Muscle of back (tissue), 11 donors: Measurements from ENCODE around the gene NUMB. TPM values are rescaled to one million over a fixed set of nuclear protein-coding genes. Genes with fewer than 3 reads are reported as not detected.

Experiments used
- DNase-seq, 3 donors: peaks; one replicate each; pipeline versions ENCODE4 v3.0.0 to v3.0.0-alpha.2; 2013
- polyA plus RNA-seq, 10 donors: library from polyadenylated mRNA; unstranded; fragments of 120-200 nt; gene quantifications; one replicate each; pipeline ENCODE4 v1.2.1, GENCODE V29; 2013; ENCODE audit not compliant: insufficient read length in 10 of 10

Gene NUMB
- polyA plus RNA-seq, 10 donors, result 24.0 to 44.3 (median 34.8) TPM

DNA sequence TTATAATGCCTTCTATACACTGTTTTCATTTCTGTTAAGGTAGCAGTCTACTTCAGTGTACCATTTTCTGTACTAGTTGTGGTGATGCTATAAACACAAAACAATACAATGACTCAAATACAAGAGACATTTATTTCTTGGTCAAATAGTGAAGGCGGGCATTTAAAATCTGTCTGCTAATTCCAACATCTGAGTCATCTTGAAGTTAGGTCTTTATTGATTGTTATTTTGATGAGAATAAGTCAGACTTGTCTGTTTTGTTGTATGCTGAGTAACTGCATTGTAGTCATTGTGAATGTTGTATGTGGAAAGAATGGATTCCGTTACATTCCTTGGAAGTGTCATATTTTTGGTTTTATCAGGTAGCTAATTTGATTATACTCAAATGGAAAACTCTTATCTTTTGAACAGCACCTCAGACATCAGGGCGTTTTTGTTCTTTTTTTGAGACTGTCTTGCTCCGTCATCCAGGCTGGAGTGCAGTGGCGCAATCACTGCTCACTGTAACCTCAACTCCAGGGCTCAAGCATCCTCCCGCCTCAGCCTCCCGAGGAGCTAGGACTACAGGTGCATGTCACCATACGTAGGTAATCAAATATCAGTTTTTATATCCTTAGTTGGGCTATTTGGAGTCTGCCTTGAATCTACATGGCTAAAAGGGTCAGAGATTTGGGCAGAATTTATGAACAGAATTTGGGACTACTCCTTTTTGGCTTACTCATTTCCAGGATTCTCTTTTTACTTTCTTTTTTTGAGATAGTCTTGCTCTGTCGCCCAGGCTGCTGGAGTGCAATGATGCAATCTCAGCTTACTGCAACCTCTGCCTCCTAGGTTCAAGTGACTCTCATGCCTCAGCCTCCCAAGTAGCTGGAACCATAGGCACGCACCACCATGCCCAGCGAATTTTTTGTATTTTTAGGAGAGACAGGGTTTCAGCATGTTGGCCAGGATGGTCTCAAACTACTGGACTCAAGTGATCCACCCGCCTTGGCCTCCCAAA, 164.3 kb downstream of the NUMB start:
- DNase-seq, result no peak

DNA sequence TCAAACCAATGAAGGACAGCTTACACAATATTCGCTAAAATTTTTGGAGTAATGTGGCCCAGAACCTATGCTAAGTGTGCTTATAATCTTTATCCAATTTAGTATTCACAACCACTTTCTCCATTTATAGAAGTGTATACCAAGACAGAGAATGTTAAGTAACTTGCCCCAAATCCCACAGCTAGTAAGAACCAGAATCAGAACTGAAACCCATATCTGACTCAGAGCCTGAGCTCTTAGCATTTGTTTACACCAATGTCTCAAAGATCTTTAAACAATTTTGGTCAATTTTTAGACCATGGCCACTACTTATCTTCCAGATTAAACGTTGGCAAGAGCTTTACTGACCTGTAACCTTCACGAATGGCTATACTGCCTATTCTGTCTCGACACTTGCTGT, 168.1 kb downstream of the NUMB start:
- DNase-seq, result no peak

DNA sequence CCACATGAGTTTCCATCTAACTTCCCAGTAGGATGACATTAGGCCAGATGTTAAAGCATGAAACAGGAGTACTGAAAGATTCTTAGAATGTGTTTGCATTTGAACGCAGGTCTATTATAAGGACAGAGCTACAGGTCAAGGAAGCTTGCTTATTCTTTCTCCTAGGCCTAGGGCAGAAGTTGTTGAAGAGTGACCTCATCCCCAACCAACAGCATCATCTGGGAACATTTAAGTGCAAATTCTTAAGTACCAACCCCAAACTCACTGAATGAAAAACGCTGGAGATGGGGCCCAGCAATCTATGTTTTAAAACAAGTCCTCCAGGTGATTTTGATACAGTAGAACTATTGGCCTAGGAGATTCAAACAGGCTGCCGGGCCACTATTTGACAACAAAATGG, 168.6 kb downstream of the NUMB start:
- no peak for DNase-seq

DNA sequence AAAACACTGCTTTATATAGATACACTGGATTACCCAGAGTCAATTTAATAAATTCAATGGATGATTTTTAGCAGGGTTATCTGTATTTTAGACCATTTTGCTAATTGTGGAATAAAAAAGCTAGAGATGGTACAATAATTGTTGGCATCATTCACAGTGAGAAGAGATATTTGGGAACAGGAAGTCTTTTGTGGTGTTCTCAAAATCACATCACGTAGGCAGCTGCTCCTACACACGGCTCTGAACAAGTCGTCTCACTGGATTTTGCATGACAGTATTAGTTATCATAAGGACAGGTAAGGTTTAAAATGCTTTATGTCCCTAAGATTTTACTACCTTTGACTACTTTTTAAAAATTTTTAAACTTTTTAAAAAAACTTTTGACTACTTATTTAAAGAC, 169.0 kb downstream of the NUMB start:
- DNase-seq, result no peak

DNA sequence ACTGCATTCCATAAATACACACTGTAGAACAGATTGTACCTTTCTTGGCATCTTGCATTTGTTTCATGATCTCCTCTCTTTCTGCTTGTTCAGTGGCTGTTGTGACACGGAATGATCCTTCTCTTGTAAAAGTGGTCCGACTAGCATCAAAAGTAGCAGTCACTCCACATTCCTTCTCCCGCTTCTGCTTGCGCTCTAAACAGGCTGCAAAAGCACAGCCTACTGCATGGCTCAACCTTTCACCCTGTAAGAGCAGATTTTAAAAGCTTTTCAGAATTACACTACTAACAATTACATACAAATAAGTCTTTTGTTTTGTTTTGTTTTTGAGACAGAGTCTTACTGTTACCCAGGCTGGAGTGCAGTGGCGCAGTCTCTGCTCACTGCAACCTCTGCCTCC, 171.3 kb downstream of the NUMB start:
- no peak for DNase-seq

DNA sequence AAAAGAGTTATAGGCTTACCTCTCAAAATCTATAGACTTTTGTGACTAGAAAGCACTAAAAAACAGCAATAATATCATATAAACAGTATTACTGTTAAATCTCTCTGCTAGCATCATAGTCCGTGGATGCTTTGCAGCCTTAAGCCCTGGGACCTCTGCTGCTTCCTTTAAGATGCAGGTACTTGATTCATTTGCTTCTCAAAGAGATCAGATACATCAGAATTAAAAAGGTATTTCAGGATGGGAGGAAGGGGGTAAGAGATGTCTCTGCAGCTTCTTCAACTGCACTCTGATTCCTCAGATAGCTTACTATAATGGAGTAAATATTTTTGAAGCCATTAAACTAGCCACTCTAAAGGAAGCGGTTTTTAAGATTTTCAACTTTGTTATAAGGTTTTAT, 171.7 kb downstream of the NUMB start:
- DNase-seq, result no peak

DNA sequence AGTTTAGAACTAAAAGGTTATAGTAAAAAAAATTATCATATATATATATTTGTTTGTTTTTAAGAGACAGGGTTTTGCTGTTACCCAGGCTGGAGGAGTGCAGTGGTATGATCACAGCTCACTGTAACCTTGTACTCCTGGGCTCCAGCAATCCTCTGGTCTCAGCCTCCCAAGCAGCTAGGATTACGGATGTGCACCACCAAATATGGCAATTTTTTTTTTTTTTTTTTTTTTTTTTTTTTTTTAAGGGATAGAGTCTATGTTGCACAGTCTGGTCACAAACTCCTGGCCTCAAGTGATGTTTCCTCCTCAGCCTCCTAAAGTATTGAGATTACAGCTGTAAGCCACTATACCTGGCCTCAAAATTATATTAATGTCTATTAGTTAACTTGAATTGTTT, 172.4 kb downstream of the NUMB start:
- DNase-seq, result no peak

DNA sequence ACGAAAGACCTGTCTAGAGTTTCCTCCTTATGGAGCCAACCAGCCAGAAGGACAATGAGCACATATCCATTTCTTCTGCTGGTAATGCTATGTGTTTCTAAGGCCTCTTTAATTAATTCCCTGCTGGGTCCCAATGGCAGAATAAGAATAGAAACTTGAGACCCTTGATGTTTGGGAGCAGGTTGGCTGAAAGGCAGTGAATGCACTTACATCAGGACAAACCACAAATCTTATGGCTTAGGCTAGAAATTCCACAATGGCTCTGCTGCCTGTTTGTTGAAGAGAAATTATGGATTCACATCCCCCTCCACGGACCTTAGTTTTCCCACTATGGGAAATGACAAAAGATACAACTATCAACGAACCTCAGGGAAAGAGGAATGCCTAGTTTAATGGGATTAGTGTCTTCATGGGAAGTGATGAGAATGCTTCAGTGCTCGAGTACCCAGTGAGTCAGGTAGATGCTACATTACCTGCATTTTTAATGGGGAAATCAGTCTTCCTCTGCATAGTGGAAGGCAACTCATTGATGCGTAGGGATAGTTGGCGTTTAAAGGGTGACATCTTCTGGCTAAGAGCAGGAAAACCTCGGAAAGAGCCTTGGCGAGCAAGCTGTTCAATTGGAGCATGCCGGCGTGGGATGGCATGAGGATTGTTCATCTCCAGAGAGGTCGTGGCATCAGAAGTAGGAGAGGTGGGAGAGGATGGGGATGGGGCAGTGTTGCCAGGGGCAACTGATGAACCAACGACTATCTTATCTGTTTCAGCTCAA, 174.6 kb downstream of the NUMB start:
- peak; percentile 11 to 36 (median 21) for DNase-seq

DNA sequence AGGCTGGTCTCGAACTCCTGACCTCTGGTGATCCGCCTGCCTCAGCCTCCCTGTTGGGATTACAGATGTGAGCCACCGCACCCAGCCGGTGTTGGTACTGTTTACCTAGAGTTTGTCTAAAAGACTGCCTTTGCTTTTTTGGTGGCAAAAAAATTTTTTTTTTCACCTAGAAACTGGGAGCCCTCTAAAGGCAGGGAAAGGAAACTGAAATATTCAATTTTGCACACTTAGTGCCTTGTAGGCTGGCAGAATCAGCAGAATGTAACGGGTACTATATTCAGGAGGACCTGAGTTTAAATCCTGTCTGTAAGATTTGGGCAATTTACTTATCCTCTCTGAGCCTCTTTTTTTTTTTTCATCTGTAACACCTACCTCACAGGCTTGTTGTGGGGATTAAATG, 177.4 kb downstream of the NUMB start:
- no peak for DNase-seq

DNA sequence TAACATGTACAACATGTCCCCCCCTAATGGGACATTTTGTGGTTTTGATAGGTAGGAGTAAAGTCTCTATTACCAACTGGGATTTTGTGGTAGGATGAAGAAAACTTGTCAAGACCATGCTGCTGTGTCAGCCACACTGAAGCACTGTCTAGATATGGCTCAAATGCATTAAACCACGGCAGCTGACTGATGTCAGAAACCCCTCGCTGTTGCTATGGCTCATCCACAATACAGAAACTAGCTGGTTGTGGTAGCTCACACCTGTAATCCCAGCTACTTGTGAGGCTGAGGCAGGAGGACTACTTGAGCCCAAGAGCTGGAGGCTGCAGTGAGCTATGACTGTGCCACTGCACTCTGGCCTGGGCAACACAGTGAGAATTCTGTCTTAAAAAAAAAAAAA, 181.0 kb downstream of the NUMB start:
- DNase-seq, result no peak

DNA sequence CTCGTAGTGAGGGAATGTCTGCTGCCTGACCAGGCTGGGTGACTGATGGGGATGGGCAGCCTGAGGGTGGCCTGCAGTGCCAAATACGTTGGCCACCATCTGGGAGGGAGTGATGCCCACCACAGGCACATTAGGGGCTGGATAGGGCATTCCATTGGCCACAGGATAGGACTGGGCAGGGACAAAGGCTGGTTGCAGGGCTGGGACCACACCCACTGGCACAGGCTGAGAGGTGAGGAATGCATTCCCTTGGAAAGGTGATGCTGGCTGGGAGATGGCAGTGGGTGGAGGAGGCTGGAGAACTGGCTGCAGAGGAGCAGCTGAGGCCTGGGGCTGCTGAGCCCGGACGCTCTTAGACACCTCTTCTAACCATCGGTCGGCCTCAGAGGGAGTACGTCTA, 181.5 kb downstream of the NUMB start:
- DNase-seq, result no peak

DNA sequence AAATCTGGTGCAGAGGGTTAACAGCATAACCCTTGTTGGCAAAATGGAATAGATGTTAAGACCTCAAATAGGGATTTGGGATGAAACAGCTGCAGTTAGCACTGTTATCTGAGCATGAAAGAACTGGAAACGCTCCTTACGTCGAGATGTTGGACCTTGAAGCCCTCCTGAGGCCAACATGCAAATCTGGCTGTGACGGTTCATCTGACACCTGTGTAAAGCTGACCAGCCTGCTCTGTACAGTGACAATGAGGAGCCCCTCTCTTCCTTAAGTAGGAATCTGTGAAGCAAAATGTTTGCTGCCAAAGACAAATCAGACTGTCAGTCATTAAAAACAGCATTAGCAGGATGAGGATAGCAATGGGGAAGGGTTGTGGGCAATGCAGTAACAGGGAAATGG, 184.5 kb downstream of the NUMB start:
- no peak for DNase-seq

DNA sequence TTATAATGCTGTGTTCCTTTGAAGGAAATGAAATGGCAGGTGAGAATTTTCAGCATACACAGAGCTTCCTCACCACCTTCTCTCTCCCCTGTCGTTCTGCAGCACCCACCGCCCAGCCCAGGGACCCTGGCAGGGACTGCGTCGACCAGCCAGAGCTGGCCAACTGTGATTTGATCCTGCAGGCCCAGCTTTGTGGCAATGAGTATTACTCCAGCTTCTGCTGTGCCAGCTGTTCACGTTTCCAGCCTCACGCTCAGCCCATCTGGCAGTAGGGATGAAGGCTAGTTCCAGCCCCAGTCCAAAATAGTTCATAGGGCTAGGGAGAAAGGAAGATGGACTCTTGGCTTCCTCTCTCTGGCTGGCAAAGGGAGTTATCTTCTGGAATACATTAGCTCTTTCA, 186.0 kb downstream of the NUMB start:
- peak; percentile 3 to 39 (median 14) for DNase-seq

DNA sequence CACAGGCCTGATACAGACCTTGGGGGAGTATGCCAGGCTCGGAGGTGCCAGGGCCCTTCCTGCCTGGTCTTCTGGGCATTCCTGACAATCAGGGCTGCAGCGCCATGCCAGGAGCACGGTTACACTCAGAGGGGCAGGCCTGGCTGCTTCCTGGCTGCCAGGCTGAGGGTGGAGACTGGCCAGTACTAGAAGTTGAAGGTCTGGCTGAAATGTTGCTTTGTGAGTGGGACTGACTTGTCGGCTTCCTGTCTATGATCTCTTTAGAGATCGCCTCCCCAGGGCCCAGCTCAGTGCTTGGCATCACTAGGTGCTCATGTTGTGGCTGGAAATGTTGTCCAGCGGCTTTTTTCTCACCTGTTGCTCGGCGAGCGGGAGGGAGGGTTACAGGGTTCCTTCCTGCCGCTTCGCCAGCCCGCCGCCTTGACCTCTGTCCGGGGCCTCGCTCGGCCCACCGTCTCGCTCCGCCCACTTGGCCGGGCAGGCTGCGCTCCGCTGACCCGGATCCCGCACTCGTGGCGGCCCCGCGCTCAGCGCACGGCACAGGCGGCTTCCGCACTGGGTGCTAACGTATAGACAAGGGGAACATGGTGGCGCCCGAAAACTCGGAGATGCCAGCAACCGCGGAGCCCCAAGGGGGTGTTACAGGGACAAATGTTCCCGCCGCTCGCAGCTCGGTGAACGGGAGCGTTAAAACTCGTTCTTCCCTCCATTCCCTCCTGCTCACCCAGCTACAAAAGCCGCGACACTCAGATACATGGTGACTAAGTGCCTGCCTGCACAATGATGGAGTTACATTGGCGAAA, 188.4 kb downstream of the NUMB start:
- DNase-seq, result peak in 2 of 3 donors; percentile 40 to 74

DNA sequence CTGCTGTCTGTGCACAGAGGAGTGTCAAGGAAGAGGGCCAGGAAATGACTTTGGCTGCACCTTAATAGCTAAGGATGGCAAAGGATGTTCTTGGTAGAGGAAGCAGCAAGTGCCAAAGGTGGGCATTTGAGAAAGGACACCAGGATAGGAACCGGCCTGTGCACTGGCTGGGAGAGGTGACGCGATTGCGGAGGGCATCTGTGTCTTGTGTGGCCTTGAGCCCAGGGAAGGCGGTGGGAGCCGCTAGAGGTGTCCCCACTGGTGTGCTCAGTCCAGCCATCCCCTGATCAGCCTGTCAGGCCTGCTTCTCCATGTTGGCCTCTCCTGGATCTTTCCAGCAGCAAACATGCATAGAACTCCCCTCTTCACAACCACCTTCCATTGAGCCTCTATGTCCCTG, 190.9 kb downstream of the NUMB start:
- DNase-seq, result no peak

DNA sequence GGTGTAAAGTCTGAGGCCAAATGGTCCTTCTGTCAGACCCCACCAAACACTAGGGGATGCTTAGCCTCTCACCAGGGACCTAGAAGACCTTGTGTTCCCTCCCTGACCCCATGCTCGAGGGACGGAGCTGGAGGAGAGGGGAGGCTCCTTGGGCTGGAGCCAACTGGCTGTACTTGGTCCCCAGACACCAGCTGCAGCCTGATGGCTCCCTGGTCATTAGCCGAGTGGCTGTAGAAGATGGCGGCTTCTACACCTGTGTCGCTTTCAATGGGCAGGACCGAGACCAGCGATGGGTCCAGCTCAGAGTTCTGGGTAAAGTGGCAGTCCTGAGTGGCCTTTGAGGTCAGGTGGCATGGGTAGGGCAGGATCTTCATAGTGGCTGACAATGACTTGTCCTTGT, 192.0 kb downstream of the NUMB start:
- no peak for DNase-seq

DNA sequence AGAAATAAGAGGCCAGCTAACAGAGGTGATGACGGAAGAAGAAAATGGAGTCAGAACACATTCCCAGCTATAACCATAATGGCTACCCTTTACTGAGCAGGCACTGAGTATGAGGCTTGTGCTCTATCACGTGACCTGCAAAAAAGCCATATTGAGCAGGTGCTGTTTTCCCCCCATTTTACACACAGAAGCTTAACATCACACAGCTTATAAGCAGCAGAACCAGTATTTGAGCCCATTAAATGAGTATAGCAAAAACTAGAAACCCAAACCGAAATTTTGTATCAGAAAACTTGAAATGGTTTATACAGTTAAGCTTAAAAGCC, 192.7 kb downstream of the NUMB start:
- no peak for DNase-seq

DNA sequence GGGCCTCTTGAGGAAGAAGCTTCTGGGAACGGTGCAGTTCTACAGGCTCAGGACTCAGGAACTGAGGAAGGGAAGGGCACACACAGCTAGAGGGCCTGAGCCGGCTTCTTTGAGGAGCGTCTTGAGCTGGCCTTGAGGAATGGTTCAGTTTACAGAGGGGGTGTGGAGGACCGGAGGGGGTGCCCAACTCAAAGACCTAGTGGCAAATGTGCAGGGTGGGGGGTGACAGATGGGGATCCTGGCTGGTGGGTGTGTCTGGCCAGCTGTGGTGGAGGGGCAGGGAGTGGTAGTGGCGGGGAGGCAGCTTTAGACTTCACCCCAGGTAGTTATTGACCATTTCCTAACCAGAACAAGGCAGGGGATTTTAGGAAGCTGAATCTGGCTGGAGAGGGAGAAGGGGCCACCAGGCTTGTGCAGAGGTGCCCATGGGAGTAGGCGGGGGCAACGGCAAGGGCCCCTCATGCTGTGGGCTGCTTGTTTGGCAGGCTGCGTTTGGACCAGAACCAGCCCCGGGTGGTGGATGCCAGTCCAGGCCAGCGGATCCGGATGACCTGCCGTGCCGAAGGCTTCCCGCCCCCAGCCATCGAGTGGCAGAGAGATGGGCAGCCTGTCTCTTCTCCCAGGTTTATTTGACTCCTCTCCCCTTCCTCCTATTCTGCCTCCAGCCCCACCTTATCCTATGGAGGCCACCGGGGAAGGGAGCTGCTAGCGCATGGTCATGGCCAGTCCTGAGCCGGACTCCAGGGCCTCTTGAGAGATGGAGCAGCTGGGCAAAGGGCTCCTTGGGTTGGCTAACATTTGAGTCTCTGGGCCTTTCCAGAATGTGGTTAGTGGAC, 193.2 kb downstream of the NUMB start:
- no peak for DNase-seq

DNA sequence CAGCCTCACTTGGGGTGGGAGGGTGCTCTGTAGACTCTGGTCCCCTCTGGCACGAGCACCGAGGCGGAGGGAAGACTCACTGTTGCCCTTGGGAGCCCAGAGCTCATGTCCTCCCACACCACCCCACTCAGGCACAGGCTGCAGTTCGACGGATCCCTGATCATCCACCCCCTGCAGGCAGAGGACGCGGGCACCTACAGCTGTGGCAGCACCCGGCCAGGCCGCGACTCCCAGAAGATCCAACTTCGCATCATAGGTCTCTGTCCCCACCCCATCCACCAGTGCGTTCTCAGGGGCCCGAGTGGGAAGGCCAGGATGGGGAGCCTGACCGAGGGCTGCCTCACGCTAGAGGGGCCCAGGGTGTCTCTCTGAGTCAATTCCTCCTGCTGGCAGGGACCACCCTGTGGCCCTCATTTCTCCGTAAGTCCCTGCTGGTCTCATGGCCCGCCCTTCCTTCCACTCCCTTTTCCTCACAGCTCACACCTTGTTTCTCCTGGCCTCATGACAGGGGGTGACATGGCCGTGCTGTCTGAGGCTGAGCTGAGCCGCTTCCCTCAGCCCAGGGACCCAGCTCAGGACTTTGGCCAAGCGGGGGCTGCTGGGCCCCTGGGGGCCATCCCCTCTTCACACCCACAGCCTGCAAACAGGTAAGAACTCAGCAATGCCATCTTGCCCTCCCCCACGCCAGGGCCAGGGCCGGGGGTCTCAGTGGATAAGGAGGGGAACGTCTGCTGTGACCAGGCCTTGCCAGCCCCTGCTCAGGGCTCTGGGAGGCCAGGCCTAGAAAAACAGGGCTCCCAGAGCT, 194.1 kb downstream of the NUMB start:
- no peak for DNase-seq

DNA sequence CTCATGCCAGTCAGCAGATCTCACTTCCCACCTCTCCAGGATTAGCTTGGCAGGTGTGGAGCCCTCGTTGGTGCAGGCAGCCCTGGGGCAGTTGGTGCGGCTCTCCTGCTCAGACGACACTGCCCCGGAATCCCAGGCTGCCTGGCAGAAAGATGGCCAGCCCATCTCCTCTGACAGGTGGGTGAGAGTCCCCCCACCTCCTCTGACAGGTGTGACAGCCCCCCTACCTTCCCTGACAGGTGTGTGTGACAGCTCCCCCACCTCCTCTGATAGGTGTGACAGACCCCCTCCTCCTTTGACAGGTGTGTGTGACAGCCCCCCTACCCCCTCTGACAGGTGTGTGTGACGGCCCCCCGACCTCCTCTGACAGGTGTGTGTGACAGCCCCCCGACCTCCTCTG, 194.7 kb downstream of the NUMB start:
- DNase-seq, result no peak
